Stimulated activated CD4-positive, alpha-beta T cell treated with anti-CD3 and anti-CD28 coated beads, Interleukin-15, amount 100 ng/mL, for 1 hour (primary cell): Measurements from ENCODE around the gene FAF2.

Source experiments
- DNase-seq, 2 donors: peaks; one replicate each; pipeline ENCODE4 v3.0.0-alpha.2; 2020; ENCODE audit warnings: low read depth in 1 of 2, low spot score in 1 of 2

The FAF2 gene

GRCh38 chr5:176503496-176503895, 55.3 kb downstream of the FAF2 start:
- DNase-seq, result no peak

- no peak for DNase-seq
Measured at GRCh38 chr5:176507911-176508310, 59.7 kb downstream of the FAF2 start.

DNA sequence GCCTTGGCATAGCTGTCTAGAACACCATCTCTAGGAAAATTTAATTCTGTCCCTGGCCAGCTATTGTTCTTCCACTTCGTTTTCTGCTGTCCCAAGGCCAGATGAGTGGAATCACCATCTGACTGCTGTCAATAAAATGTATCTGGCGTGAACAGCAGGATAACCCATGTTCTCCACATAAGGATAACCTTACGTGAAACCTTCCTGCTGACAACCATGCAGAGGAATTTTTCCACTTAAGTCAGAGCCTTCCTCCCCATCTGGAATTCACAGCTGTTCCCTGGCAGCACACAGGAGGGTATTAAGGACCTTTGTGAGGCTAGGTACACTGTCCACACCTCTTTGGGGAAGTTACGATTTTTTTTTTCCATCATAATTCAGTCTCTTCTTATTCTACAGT, 60.4 kb downstream of the FAF2 start:
- no peak for DNase-seq

GRCh38 chr5:176513788-176514187, 65.6 kb downstream of the FAF2 start:
- no peak for DNase-seq

GRCh38 chr5:176514244-176514950, 66.2 kb downstream of the FAF2 start:
- DNase-seq, result no peak

- no peak for DNase-seq
Measured at GRCh38 chr5:176515396-176515795, 67.2 kb downstream of the FAF2 start.

- DNase-seq, result no peak
Measured at GRCh38 chr5:176517053-176517661, 69.0 kb downstream of the FAF2 start.

DNA sequence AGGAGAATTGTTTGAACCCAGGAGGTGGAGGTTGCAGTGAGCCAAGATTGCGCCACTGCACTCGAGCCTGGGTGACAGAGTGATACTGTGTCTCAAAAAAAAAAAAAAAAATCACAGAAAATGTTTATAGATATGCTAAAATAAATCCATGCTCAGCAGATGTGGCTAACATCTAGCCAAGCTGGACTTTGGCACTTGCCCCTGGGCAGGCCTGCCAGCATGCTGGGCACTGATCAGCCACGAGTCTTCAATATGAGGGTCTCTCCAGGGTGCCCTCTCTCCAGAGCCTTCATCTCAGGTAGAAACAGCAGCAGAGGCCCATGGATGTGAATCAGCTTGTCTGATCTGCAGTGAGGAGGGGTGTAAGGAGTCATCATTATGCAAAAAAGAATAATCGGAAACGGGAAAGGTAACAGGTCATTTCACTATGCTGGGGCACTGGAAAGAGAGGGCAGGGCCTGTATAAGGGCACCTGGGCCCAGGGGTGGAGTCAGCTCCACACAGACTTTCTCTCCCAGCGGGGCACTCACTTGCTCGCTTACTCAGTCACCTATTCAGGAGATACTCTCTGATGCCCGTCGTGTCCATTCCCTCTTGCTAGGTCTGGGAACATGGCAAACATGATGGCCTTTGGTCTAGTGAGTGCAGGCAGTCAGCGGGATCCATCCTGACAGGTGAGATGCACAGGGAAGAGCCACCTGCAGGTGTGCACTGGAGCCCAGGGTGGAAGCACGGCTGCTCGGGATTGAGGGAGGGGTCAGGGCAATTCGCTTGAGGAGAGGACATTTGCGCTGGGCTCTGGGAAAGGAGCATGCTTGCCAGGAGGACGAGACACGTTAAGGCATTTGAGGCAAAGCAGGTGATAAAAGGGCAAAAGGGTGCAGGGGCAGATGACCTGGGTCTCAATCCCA, 71.9 kb downstream of the FAF2 start:
- DNase-seq, result no peak

- DNase-seq, result no peak
Measured at GRCh38 chr5:176521286-176521685, 73.1 kb downstream of the FAF2 start.

DNA sequence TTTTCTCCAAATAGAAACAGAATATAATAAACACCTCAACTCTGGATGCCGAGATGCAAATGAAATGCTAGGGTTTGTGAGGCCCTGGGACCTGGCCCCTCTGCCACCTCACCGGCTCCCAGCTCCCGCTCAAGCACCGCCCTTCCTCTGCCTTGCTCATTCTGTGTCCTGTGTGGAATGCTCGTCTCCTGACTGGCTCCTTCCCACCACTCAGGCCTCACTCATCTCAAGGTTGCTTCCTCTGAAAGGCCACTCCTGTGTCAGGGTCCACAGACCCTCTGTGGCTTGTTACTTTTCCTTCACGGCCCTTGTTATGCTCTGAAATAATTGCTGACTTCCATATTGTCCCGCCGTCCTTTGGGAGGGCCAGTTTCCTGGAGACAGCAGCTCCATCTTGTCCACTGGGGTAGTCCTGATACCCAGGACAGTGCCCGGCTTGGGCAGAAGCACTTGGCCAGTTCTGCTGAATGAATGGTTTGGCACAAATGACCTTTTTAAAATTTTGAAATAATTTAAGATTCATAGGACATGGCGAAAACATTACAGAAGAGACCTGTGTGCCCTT, 73.6 kb downstream of the FAF2 start:
- no peak for DNase-seq

DNA sequence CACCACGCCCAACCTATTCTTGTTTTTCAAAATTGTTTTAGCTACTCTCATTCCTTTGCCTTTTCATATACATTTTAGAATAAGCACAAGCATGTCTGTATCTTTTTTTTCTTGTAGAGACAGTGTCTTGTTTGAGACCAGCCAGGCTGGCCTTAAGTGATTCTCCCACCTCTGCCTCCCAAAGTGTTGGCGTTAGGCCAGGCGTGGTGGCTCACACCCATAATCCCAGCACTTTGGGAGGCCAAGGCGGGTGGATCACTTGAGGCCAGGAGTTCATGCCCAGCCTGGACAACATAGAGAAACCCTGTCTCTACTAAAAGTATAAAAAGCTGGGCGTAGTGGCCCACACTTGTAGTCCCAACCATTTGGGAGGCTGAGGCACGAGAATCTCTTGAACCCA, 76.0 kb downstream of the FAF2 start:
- DNase-seq, result no peak

DNA sequence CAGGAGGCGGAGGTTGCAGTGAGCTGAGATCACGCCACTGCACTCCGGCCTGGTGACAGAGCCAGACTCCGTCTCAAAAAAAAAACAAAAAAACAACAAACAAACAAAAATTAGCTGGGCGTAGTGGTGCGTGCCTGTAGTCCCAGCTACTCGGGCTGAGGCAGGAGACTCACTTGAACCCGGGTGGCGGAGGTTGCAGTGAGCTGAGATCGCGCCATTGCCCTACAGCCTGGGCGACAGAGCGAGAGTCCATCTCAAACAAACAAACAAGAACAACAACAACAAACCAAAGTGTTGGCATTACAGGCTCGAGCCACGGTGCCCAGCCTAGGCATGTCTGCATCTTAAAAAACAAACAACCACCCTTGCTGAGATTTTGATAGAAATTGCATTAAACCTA, 76.8 kb downstream of the FAF2 start:
- no peak for DNase-seq

DNA sequence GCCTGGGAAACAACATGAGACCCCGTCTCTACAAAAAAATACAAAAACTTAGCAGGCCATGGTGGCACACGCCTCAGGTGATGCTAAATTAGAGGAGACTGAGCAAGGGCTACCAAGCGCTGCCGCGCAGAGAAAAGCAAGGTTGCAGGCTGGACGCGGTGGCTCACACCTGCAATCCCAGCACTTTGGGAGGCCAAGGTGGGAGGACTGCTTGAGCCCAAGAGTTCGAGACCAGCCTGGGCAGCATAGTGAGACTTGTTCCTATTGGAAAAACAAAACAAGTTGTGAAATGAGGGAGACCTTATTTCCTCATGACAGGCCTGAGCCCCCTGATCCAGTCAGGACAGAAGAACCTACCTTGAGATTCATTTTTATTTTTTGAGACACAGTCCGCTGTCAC, 77.5 kb downstream of the FAF2 start:
- no peak for DNase-seq

DNA sequence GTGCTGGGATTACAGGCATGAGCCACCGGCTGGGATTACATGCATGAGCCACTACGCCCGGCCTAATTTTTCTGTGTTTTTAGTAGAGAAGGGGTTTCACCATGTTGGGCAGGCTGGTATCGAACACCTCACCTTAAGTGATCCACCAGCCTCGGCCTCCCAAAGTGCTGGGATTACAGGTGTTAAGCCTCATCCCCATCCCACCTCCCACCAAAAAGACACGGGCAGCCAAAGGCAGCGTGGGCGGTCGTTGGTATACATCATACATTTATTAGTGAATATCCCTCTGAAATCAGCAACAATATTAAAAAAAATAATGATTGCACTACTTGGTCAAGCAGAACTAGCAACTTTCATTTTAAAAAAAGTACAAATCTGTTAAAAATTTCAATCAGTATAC, 78.3 kb downstream of the FAF2 start:
- no peak for DNase-seq

- DNase-seq, result no peak
Measured at GRCh38 chr5:176527246-176528222, 79.3 kb downstream of the FAF2 start.

DNA sequence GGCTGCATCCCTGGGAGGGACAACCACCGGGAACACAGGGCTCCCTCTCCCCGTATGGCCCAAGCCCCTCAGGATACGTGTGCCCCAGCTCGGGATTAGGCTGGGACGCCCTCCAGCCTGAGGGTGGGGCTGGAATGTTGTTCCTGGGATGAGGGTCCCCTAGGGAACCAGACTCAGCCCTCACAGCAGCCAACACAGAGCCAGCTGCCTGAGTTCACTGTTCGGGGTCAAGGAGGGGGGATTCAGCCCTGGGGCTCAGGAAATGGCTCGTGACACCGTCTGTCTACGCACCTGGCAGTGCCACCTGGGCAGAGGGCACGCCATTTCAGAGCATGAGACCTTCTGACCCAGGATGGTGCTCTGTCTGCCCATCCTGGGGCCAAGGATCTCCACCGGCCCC, 80.1 kb downstream of the FAF2 start:
- no peak for DNase-seq

GRCh38 chr5:176528761-176529115, 80.6 kb downstream of the FAF2 start:
- no peak for DNase-seq

DNA sequence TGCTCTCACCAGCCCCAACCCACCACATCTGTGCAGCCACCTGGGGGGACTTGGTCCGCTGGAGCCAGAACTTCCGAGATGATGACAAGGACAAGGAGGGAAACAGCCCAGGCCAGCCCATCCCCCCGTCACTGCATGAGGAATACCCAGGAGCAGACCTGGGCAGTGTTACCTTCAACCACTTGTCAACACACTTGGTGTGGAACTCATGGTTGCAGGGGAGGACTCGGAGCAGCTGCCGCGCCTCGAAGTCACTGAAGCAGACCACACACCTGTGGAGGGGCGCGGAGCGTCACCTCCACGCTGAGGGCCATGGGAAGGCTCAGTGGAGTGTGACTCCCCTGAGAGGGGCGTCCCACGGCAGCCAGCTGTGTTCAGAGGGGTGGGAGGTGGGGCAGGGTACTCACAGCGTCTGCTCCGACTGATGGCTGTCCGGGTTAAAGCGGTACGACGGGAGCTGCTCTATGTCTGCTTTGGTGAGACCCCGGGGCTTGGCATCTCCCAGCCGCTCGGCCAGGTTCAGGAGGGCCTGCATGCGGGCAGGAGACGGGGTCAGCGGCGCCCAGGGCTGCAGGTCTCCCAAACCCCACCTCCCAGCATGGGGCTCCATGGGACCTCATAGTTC, 81.0 kb downstream of the FAF2 start:
- no peak for DNase-seq

- DNase-seq, result no peak
Measured at GRCh38 chr5:176529741-176530141, 81.6 kb downstream of the FAF2 start.

DNA sequence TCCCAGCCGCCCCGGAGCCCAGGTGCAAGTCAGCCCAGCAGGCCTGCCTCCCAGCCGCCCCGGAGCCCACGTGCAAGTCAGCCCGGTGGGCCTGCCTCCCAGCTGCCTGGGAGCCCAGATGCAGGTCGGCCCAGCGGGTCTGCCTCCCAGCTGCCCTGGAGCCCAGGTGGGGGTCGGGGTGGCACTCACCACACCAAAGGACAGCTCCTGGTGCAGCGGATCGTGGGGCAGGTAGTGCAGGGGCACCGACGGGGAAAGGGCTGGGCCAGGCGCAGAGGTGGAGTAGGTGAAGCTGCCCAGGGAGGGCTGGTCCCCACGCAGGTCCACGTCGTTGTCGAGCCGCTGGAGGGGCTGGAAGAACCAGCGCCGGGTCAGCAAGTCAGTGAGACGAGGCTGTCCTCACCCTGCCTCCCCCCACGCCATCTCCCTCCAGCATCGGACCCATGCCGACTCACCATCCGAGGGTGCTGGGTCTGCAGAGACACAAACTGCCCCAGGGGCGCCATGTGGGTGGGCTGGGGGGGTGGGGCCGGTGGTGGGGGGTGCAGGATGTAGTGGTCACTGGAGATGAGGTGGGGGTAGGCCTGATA, 82.3 kb downstream of the FAF2 start:
- no peak for DNase-seq
